Panc1 (cell line): ENCODE results near the gene CEACAM18. TPM values are rescaled to one million over a fixed set of nuclear protein-coding genes. Genes with fewer than 3 reads are reported as not detected.

Experiments
- ATAC-seq: fragments of 200-7000 bp; cut with Tn5 transposase; 2 replicates; pipeline ENCODE4 v1.9.1; 2020; ENCODE audit warnings: mild to moderate bottlenecking, moderate library complexity
- BruUV-seq: library from RNA; stranded (reverse); fragments of 400-500 nt; replicated peaks from 2 replicates; lab custom pipeline; 2021; lab: Mats Ljungman, UMichigan
- CTCF ChIA-PET: fragments of 300-600 bp; sonication (Branson Sonifier 250); formaldehyde crosslinking; loops from one replicate; lab custom pipeline; 2022; ENCODE audit warnings: antibody characterized with exemption; lab: Charles Lee
- POLR2A ChIA-PET: fragments of 300-600 bp; sonication (Branson Sonifier 250); formaldehyde crosslinking; loops from one replicate; lab custom pipeline; 2022; ENCODE audit warnings: antibody characterized with exemption; lab: Charles Lee
- DNase-seq: peaks from one replicate; pipeline ENCODE4 v3.0.0-alpha.2; 2010; ENCODE audit warnings: low read depth, low spot score
- H3K27ac ChIP-seq: 2 replicates; pipeline ENCODE4 v1.5.1; 2011; ENCODE audit warnings: mild to moderate bottlenecking, low read length, inconsistent platforms
- H3K27me3 ChIP-seq: fragments of 200-500 bp; sonication (Bioruptor generic); 2 replicates; pipeline ENCODE4 v1.6.0; 2014; ENCODE audit warnings: low read length, inconsistent platforms; ENCODE audit not compliant: control insufficient read depth, insufficient read depth
- H3K36me3 ChIP-seq: fragments of 200-500 bp; sonication (Bioruptor generic); 2 replicates; pipeline ENCODE4 v1.5.1; 2014; ENCODE audit warnings: inconsistent platforms, mild to moderate bottlenecking, low read length, moderate library complexity; ENCODE audit not compliant: control insufficient read depth, insufficient read depth
- H3K4me1 ChIP-seq: 2 replicates; pipeline ENCODE4 v1.5.1; 2011; ENCODE audit warnings: inconsistent platforms, mild to moderate bottlenecking, low read length, moderate library complexity; ENCODE audit not compliant: control insufficient read depth, insufficient read depth
- H3K4me3 ChIP-seq, 2 experiments: 2 replicates each; pipeline ENCODE4 v1.5.1; 2011 to 2012; ENCODE audit warnings: low read depth in 2 of 2, low read length in 2 of 2, mild to moderate bottlenecking in 2 of 2, inconsistent platforms in 1 of 2, moderate library complexity in 1 of 2
- H3K9me3 ChIP-seq: fragments of 200-500 bp; sonication (Bioruptor generic); 2 replicates; pipeline ENCODE4 v1.5.1; 2014; ENCODE audit warnings: low read depth, mild to moderate bottlenecking, inconsistent platforms, low read length, moderate library complexity; ENCODE audit not compliant: control insufficient read depth, insufficient read depth
- CTCF ChIP-seq: fragments of 450-650 bp; IDR thresholded peaks from 2 replicates; pipeline ENCODE4 v1.5.1; 2017; ENCODE audit warnings: mild to moderate bottlenecking
- POLR2AphosphoS5 ChIP-seq: IDR thresholded peaks from 2 replicates; pipeline ENCODE4 v1.6.1; 2012; ENCODE audit warnings: mild to moderate bottlenecking, low read depth, low read length, moderate library complexity
- SIN3A ChIP-seq: IDR thresholded peaks from 2 replicates; pipeline ENCODE4 v1.6.1; 2012; ENCODE audit warnings: low read depth, mild to moderate bottlenecking, low read length, moderate library complexity, borderline replicate concordance; ENCODE audit not compliant: insufficient read depth
- TCF7L2 ChIP-seq: IDR thresholded peaks from 2 replicates; pipeline ENCODE4 v1.6.1; 2011; ENCODE audit warnings: mild to moderate bottlenecking, low read depth, low read length, inconsistent platforms
- in situ Hi-C: cut with HindIII; loops from 2 replicates; pipeline ENCODE4 v1.10.0; 2016; ENCODE audit warnings: low sequenced_read_pairs, low pct_unique_long_range_greater_than_20kb
- intact Hi-C: fragments of 100-400 bp; cut with micrococcal nuclease; formaldehyde crosslinking; loops from one replicate; pipeline ENCODE4 v1.10.0; 2022; ENCODE audit not compliant: unreplicated experiment
- total RNA-seq: library from RNA; stranded (reverse); gene quantifications from one replicate; pipeline ENCODE4 v1.2.1, GENCODE V29; 2021; ENCODE audit not compliant: unreplicated experiment
- TF ChIP-seq, protein P1 (sequence below), 2 experiments: IDR thresholded peaks; 2 replicates each; pipeline ENCODE4 v1.6.1; 2011 to 2012; ENCODE audit warnings: low read depth in 2 of 2, control low read depth in 1 of 2, low read length in 1 of 2, mild to moderate bottlenecking in 1 of 2, moderate library complexity in 1 of 2; ENCODE audit not compliant: insufficient read depth in 1 of 2

The CEACAM18 gene
- total RNA-seq, 1 experiment from 2014 or later: not detected

- intact Hi-C loops (no loop called here), in situ Hi-C loops (no loop called here)
- ATAC-seq: no peak
- ChIA-PET POLR2A (no interaction called here), CTCF (interaction anchor here (0.6 to 1.1 kb wide), 2 partner anchors 108 to 190 kb away, joined by 3 read pairs; no protein-coding TSS in a partner anchor)
- no peak for TF ChIP-seq POLR2AphosphoS5
- no peak for TF ChIP-seq TCF7L2
- TF ChIP-seq CTCF: no peak
- TF ChIP-seq SIN3A: no peak
- TF ChIP-seq, protein P1, sequence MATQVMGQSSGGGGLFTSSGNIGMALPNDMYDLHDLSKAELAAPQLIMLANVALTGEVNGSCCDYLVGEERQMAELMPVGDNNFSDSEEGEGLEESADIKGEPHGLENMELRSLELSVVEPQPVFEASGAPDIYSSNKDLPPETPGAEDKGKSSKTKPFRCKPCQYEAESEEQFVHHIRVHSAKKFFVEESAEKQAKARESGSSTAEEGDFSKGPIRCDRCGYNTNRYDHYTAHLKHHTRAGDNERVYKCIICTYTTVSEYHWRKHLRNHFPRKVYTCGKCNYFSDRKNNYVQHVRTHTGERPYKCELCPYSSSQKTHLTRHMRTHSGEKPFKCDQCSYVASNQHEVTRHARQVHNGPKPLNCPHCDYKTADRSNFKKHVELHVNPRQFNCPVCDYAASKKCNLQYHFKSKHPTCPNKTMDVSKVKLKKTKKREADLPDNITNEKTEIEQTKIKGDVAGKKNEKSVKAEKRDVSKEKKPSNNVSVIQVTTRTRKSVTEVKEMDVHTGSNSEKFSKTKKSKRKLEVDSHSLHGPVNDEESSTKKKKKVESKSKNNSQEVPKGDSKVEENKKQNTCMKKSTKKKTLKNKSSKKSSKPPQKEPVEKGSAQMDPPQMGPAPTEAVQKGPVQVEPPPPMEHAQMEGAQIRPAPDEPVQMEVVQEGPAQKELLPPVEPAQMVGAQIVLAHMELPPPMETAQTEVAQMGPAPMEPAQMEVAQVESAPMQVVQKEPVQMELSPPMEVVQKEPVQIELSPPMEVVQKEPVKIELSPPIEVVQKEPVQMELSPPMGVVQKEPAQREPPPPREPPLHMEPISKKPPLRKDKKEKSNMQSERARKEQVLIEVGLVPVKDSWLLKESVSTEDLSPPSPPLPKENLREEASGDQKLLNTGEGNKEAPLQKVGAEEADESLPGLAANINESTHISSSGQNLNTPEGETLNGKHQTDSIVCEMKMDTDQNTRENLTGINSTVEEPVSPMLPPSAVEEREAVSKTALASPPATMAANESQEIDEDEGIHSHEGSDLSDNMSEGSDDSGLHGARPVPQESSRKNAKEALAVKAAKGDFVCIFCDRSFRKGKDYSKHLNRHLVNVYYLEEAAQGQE (IDR thresholded peaks at IDR 0.05; ENCODE audit: insufficient read depth in 1 of 2, low read depth in 2 of 2, low read length in 1 of 2): no peak
- no TSS peak for BruUV-seq
- no peak for DNase-seq
- no peaks in the 10 kb centered on the region; the same call in 1 of the 2 replicates for H3K27me3 ChIP-seq
- no peak overlapping the region for H3K4me3 ChIP-seq
- no peak overlapping the region for H3K27ac ChIP-seq
- H3K4me1 ChIP-seq: no peaks in the 10 kb centered on the region
- no peaks in the 10 kb centered on the region for H3K9me3 ChIP-seq
- no peaks in the 10 kb centered on the region for H3K36me3 ChIP-seq
Observed at GRCh38 chr19:51471527-51471926, 6.8 kb upstream of the CEACAM18 start.

GRCh38 chr19:51472607-51473006, 5.7 kb upstream of the CEACAM18 start:
- in situ Hi-C loops: no loop called here
- BruUV-seq: no TSS peak

More at GRCh38 chr19:51472607-51473006, 5.7 kb upstream of the CEACAM18 start:
- H3K4me3 ChIP-seq: no peak overlapping the region
- H3K9me3 ChIP-seq: no peaks in the 10 kb centered on the region
- DNase-seq: no peak
- ChIA-PET CTCF (interaction anchor here (0.6 to 3.0 kb wide), 3 partner anchors 9 to 188 kb away, joined by 3 to 11 read pairs (median 6); no protein-coding TSS in a partner anchor), POLR2A (no interaction called here)
- intact Hi-C loops: loop anchor here (2.0 kb wide), 1 partner anchor 184 kb away; no protein-coding TSS in a partner anchor
- no peaks in the 10 kb centered on the region for H3K4me1 ChIP-seq
- H3K27me3 ChIP-seq: no peaks in the 10 kb centered on the region; the same call in 1 of the 2 replicates
- no peak for ATAC-seq
- H3K36me3 ChIP-seq: no peaks in the 10 kb centered on the region
- no peak for TF ChIP-seq POLR2AphosphoS5
- no peak for TF ChIP-seq TCF7L2
- TF ChIP-seq SIN3A: no peak
- TF ChIP-seq CTCF: no peak
- TF ChIP-seq, protein P1 (IDR thresholded peaks at IDR 0.05; ENCODE audit: insufficient read depth in 1 of 2, low read depth in 2 of 2, low read length in 1 of 2): no peak
- H3K27ac ChIP-seq: no peak overlapping the region
